WTC11 (cell line): ENCODE data around the gene SYCN. TPM values are rescaled to one million over a fixed set of nuclear protein-coding genes. Genes with fewer than 3 reads are reported as not detected.

Experiments used
- ATAC-seq: fragments of 200-7000 bp; cut with Tn5 transposase; 2 replicates; pipeline ENCODE4 v1.10.0; 2021; ENCODE audit warnings: mild to moderate bottlenecking, moderate library complexity
- CTCF ChIA-PET: fragments of 300-600 bp; sonication (Branson Sonifier 250); formaldehyde crosslinking; loops from one replicate; lab custom pipeline; 2021; ENCODE audit warnings: antibody characterized with exemption; lab: Charles Lee
- POLR2A ChIA-PET: fragments of 350-600 bp; sonication (Branson Sonifier 250); formaldehyde crosslinking; loops from one replicate; lab custom pipeline; 2021; ENCODE audit warnings: antibody characterized with exemption; lab: Charles Lee
- DNase-seq: peaks from one replicate; pipeline ENCODE4 v3.0.0; 2021; ENCODE audit warnings: low spot score
- H3K27ac Mint-ChIP-seq: 2 replicates; pipeline ENCODE4 v1.8.0; 2021; ENCODE audit warnings: mixed read lengths
- H3K27me3 Mint-ChIP-seq: 2 replicates; pipeline ENCODE4 v1.8.0; 2021; ENCODE audit warnings: low read depth, mild to moderate bottlenecking, moderate library complexity, mixed read lengths
- H3K36me3 Mint-ChIP-seq: 2 replicates; pipeline ENCODE4 v1.8.0; 2021; ENCODE audit warnings: mixed read lengths
- H3K4me1 Mint-ChIP-seq: 2 replicates; pipeline ENCODE4 v1.8.0; 2022; ENCODE audit warnings: mixed read lengths
- H3K4me3 Mint-ChIP-seq: 2 replicates; pipeline ENCODE4 v1.8.0; 2021; ENCODE audit warnings: mild to moderate bottlenecking, moderate library complexity, mixed read lengths
- H3K9me3 Mint-ChIP-seq: 2 replicates; pipeline ENCODE4 v1.8.0; 2021; ENCODE audit warnings: mixed read lengths
- ATF1 ChIP-seq: sonication (generic); formaldehyde crosslinking; IDR thresholded peaks from 2 replicates; pipeline ENCODE4 v1.8.1; 2023; ENCODE audit warnings: mild to moderate bottlenecking, moderate library complexity, missing genetic modification reagents
- CREM ChIP-seq: sonication (generic); formaldehyde crosslinking; IDR thresholded peaks from 2 replicates; pipeline ENCODE4 v1.8.1; 2022; ENCODE audit warnings: mild to moderate bottlenecking, missing genetic modification reagents, moderate library complexity
- E2F1 ChIP-seq: sonication (generic); formaldehyde crosslinking; IDR thresholded peaks from 2 replicates; pipeline ENCODE4 v1.8.0; 2022; ENCODE audit warnings: mild to moderate bottlenecking, missing genetic modification reagents
- IRF2 ChIP-seq: sonication (generic); formaldehyde crosslinking; IDR thresholded peaks from 2 replicates; pipeline ENCODE4 v1.8.0; 2022; ENCODE audit warnings: low read depth, missing genetic modification reagents, borderline replicate concordance
- JAZF1 ChIP-seq: fragments of 250-450 bp; sonication (Bioruptor Pico); IDR thresholded peaks from 2 replicates; pipeline ENCODE4 v1.9.0; 2021; ENCODE audit warnings: moderate library complexity, mild to moderate bottlenecking, inconsistent platforms
- JUN ChIP-seq: sonication (generic); formaldehyde crosslinking; IDR thresholded peaks from 2 replicates; pipeline ENCODE4 v1.8.0; 2023; ENCODE audit warnings: mild to moderate bottlenecking, missing genetic modification reagents
- KAT7 ChIP-seq: sonication (generic); formaldehyde crosslinking; IDR thresholded peaks from 2 replicates; pipeline ENCODE4 v1.8.1; 2023; ENCODE audit warnings: missing genetic modification reagents, mild to moderate bottlenecking, borderline replicate concordance
- NR1H2 ChIP-seq: sonication (generic); formaldehyde crosslinking; IDR thresholded peaks from 2 replicates; pipeline ENCODE4 v1.9.0; 2021; ENCODE audit warnings: mild to moderate bottlenecking, moderate library complexity, missing genetic modification reagents
- PRDM15 ChIP-seq: sonication (generic); formaldehyde crosslinking; IDR thresholded peaks from 2 replicates; pipeline ENCODE4 v1.8.0; 2022; ENCODE audit warnings: missing genetic modification reagents
- PRRX2 ChIP-seq: fragments of 250-450 bp; sonication (Bioruptor Pico); IDR thresholded peaks from 2 replicates; pipeline ENCODE4 v1.8.0; 2021; ENCODE audit warnings: mild to moderate bottlenecking
- ZNF416 ChIP-seq: fragments of 250-450 bp; sonication (Bioruptor Pico); IDR thresholded peaks from 2 replicates; pipeline ENCODE4 v1.9.0; 2021; ENCODE audit warnings: mild to moderate bottlenecking, inconsistent platforms
- ZNF671 ChIP-seq: fragments of 250-450 bp; sonication (Bioruptor Pico); IDR thresholded peaks from 2 replicates; pipeline ENCODE4 v1.8.0; 2021; ENCODE audit warnings: mild to moderate bottlenecking
- total RNA-seq: library from RNA; stranded (reverse); gene quantifications from 3 replicates; pipeline ENCODE4 v1.2.3, GENCODE V29; 2021
- TF ChIP-seq, protein P1 (sequence below): sonication (generic); formaldehyde crosslinking; IDR thresholded peaks from 2 replicates; pipeline ENCODE4 v1.8.1; 2023; ENCODE audit warnings: mild to moderate bottlenecking, moderate library complexity, missing genetic modification reagents
- TF ChIP-seq, protein P2 (sequence below): sonication (generic); formaldehyde crosslinking; IDR thresholded peaks from 2 replicates; pipeline ENCODE4 v1.8.0; 2023; ENCODE audit warnings: mild to moderate bottlenecking, missing genetic modification reagents
- TF ChIP-seq, protein P3 (sequence below): sonication (generic); formaldehyde crosslinking; conservative IDR thresholded peaks from 2 replicates; pipeline ENCODE4 v1.8.1; 2022; ENCODE audit warnings: mild to moderate bottlenecking, missing genetic modification reagents
- TF ChIP-seq, protein P4 (sequence below): sonication (generic); formaldehyde crosslinking; IDR thresholded peaks from 2 replicates; pipeline ENCODE4 v1.8.1; 2022; ENCODE audit warnings: mild to moderate bottlenecking, moderate library complexity, missing genetic modification reagents
- TF ChIP-seq, protein P5 (sequence below): sonication (generic); formaldehyde crosslinking; IDR thresholded peaks from 2 replicates; pipeline ENCODE4 v1.8.0; 2022; ENCODE audit warnings: mild to moderate bottlenecking, missing genetic modification reagents

SYCN gene
- total RNA-seq, 1 experiment from 2014 or later = 0.77 TPM

DNA sequence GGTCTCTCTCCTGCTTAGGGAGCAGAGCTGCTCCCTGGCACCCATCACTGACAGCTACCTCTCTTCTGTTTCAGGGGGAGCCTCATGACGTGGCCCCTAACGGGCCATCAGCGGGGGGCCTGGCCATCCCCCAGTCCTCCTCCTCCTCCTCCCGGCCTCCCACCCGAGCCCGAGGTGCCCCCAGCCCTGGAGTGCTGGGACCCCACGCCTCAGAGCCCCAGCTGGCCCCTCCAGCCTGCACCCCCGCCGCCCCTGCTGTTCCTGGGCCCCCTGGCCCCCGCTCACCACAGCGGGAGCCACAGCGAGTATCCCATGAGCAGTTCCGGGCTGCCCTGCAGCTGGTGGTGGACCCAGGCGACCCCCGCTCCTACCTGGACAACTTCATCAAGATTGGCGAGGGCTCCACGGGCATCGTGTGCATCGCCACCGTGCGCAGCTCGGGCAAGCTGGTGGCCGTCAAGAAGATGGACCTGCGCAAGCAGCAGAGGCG, 30.5 kb downstream of the SYCN start:
- CTCF ChIA-PET = no interaction called here
- POLR2A ChIA-PET = no interaction called here
- H3K4me3 Mint-ChIP-seq = no peak overlapping the region
- peaks cover 6% of the 10 kb centered on the region for H3K4me1 Mint-ChIP-seq
- DNase-seq (no peak), ATAC-seq (no peak)
- H3K27ac Mint-ChIP-seq = no peak overlapping the region
- no peaks in the 10 kb centered on the region for H3K27me3 Mint-ChIP-seq
- no peaks in the 10 kb centered on the region for H3K9me3 Mint-ChIP-seq
- no peaks in the 10 kb centered on the region for H3K36me3 Mint-ChIP-seq
- TF ChIP-seq JAZF1 (CRISPR knock-in tag) (no peak), JUN (CRISPR knock-in tag) (no peak), KAT7 (CRISPR knock-in tag) (no peak)
- TF ChIP-seq, protein P1, sequence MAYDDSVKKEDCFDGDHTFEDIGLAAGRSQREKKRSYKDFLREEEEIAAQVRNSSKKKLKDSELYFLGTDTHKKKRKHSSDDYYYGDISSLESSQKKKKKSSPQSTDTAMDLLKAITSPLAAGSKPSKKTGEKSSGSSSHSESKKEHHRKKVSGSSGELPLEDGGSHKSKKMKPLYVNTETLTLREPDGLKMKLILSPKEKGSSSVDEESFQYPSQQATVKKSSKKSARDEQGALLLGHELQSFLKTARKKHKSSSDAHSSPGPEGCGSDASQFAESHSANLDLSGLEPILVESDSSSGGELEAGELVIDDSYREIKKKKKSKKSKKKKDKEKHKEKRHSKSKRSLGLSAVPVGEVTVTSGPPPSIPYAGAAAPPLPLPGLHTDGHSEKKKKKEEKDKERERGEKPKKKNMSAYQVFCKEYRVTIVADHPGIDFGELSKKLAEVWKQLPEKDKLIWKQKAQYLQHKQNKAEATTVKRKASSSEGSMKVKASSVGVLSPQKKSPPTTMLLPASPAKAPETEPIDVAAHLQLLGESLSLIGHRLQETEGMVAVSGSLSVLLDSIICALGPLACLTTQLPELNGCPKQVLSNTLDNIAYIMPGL (CRISPR knock-in tag) = no peak

GRCh38 chr19:39172700-39173501, 31.2 kb downstream of the SYCN start:
- Mint-ChIP-seq H3K36me3 (no peaks in the 10 kb centered on the region), H3K27me3 (no peaks in the 10 kb centered on the region), H3K9me3 (no peaks in the 10 kb centered on the region), H3K27ac (0 out of 2 replicates have a peak overlapping the region, but pooled peaks have one; percentile 49), H3K4me1 (peaks cover 10% of the 10 kb centered on the region), H3K4me3 (no peak overlapping the region)
- TF ChIP-seq, protein P2, sequence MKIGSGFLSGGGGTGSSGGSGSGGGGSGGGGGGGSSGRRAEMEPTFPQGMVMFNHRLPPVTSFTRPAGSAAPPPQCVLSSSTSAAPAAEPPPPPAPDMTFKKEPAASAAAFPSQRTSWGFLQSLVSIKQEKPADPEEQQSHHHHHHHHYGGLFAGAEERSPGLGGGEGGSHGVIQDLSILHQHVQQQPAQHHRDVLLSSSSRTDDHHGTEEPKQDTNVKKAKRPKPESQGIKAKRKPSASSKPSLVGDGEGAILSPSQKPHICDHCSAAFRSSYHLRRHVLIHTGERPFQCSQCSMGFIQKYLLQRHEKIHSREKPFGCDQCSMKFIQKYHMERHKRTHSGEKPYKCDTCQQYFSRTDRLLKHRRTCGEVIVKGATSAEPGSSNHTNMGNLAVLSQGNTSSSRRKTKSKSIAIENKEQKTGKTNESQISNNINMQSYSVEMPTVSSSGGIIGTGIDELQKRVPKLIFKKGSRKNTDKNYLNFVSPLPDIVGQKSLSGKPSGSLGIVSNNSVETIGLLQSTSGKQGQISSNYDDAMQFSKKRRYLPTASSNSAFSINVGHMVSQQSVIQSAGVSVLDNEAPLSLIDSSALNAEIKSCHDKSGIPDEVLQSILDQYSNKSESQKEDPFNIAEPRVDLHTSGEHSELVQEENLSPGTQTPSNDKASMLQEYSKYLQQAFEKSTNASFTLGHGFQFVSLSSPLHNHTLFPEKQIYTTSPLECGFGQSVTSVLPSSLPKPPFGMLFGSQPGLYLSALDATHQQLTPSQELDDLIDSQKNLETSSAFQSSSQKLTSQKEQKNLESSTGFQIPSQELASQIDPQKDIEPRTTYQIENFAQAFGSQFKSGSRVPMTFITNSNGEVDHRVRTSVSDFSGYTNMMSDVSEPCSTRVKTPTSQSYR (CRISPR knock-in tag) = no peak
- TF ChIP-seq NR1H2 (CRISPR knock-in tag) (no peak), ATF1 (CRISPR knock-in tag) (no peak), ZNF416 (CRISPR knock-in tag) (no peak), E2F1 (no peak), PRDM15 (no peak), PRRX2 (CRISPR knock-in tag) (no peak), IRF2 (CRISPR knock-in tag) (no peak), CREM (CRISPR knock-in tag) (no peak), ZNF671 (no peak)
- TF ChIP-seq, protein P3, sequence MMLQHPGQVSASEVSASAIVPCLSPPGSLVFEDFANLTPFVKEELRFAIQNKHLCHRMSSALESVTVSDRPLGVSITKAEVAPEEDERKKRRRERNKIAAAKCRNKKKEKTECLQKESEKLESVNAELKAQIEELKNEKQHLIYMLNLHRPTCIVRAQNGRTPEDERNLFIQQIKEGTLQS = no peak
- TF ChIP-seq, protein P4, sequence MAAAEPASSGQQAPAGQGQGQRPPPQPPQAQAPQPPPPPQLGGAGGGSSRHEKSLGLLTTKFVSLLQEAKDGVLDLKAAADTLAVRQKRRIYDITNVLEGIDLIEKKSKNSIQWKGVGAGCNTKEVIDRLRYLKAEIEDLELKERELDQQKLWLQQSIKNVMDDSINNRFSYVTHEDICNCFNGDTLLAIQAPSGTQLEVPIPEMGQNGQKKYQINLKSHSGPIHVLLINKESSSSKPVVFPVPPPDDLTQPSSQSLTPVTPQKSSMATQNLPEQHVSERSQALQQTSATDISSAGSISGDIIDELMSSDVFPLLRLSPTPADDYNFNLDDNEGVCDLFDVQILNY (CRISPR knock-in tag) = no peak
- TF ChIP-seq, protein P5, sequence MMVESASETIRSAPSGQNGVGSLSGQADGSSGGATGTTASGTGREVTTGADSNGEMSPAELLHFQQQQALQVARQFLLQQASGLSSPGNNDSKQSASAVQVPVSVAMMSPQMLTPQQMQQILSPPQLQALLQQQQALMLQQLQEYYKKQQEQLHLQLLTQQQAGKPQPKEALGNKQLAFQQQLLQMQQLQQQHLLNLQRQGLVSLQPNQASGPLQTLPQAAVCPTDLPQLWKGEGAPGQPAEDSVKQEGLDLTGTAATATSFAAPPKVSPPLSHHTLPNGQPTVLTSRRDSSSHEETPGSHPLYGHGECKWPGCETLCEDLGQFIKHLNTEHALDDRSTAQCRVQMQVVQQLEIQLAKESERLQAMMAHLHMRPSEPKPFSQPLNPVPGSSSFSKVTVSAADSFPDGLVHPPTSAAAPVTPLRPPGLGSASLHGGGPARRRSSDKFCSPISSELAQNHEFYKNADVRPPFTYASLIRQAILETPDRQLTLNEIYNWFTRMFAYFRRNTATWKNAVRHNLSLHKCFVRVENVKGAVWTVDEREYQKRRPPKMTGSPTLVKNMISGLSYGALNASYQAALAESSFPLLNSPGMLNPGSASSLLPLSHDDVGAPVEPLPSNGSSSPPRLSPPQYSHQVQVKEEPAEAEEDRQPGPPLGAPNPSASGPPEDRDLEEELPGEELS (CRISPR knock-in tag) = no peak
- ChIA-PET CTCF (no interaction called here), POLR2A (no interaction called here)
- ATAC-seq (no peak), DNase-seq (no peak)
